RPMI7951 (cell line): ENCODE measurements around the gene CTDNEP1. TPM values are rescaled to one million over a fixed set of nuclear protein-coding genes. Genes with fewer than 3 reads are reported as not detected.
A peak's percentile ranks its signal among the peaks of the same experiment; 100 is the strongest.

Experiments
- DNase-seq: peaks from one replicate; pipeline ENCODE4 v3.0.0-alpha.2; 2012; ENCODE audit warnings: low read depth
- total RNA-seq: library from RNA; depleted of rRNA; stranded (reverse); fragments of >200 nt; shearing (Covaris generic); gene quantifications from 2 replicates; pipeline ENCODE4 v1.2.3, GENCODE V29; 2014

CTDNEP1 gene
- total RNA-seq, 1 experiment from 2014 or later = 38.0 TPM

DNA sequence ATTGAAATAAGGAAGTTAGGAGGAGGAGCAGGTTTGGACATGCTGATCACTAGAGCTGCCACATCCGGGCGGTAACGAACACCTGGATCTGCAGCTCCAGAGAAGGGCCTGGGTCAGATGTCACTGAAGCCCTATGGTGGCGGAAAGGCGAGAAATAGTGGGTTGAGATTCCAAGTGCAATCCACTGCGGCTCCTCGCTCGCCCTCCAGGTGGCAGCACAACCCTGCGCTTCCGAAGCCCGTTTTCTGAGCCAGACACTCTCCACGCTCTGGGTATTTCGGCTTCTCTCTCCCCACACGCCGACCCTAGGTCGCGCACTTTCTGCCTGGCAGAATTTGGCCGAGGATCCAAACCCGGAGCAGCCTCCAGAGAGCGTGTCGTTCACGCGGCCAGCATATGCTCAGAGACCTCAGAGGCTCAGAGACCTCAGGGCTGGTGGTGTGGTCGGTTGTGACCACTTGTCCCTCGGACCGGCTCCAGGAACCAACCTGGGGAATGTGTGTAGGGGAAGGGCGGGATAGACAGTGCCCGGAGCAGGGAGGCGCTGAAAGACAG, 29.1 kb upstream of the CTDNEP1 start:
- peak; percentile 69 for DNase-seq

GRCh38 chr17:7279448-7279847, 27.9 kb upstream of the CTDNEP1 start:
- no peak for DNase-seq

DNA sequence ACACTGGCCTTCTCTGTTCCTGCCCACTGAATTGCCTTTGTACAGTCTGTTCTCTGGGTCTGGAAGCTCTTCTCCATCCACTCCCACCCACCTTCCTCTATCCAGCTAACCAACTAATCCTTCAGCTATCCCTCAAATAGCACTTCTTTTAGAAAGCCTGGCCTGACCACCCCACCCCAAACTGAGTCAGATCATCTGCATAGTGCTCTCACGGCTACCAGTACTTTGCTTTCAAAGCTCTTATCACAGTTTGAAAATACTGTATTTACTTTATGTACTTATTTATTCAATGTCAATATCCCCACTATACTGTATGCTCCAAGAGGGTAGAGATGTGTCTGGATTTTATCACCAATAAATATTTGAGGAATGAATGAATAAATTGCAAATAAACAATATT, 15.2 kb upstream of the CTDNEP1 start:
- DNase-seq = no peak

DNA sequence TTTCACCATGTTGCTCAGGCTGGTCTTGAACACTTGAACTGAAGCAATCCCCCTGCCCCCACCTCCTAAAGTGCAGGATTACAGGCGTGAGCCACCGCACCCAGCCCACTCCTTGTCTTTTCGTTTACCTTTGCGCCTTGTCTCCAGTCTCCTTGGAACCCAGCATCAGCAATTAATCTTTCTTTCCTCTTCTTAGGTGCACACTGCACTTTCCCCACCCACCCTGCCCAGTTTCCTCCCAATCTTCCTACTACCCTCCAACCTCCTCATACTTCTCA, 12.2 kb upstream of the CTDNEP1 start:
- no peak for DNase-seq

GRCh38 chr17:7262935-7263800, 11.6 kb upstream of the CTDNEP1 start:
- DNase-seq = no peak

GRCh38 chr17:7262192-7262934, 10.8 kb upstream of the CTDNEP1 start, which contains the start of gene CLDN7:
CLDN7 (minus strand) TSS chr17:7262478; CDS start chr17:7262043, 435 bp downstream.
- DNase-seq = no peak

DNA sequence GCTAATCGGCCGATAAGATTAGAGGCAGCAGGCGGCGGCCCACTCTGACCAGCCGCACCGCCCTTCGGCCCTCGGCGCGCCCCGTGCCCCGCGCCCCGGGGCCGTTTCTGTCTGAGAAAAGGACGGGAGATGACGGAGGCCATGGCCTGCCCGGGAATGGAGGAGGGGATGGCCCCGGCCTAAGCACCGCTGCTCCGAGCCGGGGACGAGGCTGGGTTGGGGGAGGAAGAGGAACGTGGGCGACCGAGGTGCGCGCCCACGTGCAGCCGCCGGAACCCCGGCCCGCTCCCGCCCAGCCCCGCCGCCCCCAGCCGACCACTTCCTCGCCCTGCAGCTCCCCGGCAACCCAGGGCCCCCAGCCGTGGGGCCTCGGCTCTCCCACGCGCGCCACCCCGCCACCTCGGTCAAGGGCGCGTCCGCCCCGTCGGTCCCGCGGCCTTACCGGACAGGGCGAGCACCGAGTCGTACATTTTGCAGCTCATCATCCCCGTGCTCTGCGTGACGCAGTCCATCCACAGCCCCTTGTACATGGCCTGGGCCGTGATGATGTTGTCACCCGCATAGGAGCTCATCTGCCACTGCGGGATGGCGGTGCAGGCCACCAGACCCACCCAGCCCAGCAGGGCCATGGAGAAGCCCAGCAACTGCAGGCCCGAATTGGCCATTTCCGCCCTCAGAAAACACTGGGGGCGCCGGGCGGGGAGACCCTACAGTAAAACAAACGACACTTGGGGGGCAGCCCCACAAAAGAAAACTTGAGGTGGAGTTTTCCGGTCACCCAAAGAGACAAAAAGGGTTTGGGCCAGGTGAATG, 10.1 kb upstream of the CTDNEP1 start:
- no peak for DNase-seq

DNA sequence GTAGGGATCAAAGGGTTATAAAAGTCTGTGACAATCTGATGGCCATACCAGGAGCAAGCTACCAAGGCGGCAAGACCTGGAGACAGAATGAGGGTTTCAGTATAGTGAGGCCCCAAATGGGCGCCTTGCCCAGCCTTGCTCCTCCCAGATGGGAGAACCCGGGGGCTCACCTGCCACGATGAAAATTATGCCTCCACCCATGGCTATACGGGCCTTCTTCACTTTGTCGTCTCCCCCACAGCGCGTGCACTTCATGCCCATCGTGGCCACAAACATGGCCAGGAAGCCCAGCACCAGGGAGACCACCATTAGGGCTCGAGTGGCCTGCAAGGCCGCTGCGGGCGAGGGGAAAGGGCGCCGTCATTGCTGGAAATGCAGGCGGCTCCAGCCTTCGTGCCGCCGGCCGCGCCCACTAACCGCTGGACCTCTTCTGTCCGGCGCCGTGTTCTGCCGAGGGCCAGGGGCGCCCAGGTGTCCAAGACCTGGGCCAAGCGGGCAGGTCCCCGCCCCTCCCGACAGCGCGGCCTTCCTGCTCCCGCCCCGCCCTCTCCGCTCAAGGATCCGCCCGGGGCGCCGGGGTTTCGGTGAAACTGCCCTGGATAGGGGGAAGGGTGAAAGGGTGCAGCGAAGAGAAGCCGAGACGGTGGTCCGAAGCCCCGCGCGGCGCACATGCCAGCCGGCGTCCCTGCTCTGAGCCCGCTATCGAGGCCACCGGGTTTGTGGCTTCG, 9.3 kb upstream of the CTDNEP1 start:
- DNase-seq = no peak

DNA sequence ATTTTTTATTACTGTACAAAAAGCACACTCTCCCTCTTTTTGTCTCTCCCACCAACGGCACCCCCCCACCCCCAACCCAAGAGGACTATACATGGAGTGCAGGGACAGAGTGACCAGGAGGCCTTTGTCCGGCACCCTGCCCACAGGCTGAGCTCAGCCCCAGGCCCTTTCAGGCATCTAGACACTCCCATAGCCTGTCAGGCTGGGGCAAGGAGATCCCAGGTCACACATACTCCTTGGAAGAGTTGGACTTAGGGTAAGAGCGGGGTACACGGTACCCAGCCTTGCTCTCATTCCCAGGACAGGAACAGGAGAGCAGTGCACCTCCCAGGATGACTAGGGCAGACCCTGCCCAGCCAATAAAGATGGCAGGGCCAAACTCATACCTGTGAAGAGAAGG, 8.6 kb upstream of the CTDNEP1 start:
- DNase-seq = no peak

DNA sequence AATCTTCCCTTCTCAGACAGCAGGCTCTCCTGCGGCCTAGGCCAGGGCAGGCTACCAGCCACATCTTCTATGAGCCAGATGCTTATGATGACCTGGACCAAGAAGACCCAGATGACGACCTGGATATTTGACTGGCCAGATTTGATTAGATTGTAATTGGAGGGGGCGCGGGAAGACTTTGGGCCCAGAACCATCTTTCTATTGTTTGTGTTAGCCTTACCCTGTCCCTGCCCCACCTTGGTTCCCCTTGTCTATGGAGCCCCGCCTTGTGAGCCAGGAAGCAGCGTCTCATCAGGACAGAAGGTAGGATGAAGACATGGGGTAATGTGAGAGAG, 8.0 kb upstream of the CTDNEP1 start:
- no peak for DNase-seq

DNA sequence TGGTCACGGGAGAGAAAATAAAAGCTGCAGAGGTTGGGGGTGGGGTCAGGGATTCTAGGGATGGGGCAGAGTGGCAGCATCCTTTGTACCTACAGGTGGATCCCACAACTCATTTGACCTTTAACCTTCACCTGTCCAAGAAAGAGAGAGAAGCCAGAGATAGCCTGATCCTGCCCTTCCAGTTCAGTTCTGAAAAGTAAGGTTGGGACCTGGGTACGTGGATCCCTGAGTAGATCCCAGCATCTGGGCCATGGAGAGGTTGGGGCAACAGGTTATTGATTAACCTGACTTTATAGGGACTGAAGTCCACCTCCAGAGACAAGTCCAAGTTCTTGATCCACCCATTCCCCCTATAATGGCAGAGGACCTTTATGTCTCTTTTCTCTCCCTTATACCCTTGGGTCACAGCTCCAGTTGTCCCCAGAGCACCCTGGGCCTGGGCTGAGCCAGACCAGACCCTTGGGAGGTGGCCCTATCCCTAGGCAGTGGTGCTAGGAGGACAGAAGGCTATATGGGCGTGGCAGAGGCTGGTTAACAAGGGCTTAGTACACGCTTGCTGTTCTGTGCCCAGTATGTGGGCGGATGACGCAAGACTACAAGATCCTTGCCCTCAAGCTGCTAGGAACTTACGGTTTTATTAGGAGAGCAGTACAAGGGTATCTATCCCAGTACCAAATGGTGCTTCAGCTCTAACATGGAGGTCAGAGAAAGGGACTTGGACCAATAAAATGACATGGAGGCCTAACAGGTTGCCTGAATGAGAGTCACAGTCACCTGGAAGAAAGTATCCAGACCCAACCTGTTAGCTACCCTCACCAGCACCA, 7.4 kb upstream of the CTDNEP1 start:
- peak; percentile 56 for DNase-seq

DNA sequence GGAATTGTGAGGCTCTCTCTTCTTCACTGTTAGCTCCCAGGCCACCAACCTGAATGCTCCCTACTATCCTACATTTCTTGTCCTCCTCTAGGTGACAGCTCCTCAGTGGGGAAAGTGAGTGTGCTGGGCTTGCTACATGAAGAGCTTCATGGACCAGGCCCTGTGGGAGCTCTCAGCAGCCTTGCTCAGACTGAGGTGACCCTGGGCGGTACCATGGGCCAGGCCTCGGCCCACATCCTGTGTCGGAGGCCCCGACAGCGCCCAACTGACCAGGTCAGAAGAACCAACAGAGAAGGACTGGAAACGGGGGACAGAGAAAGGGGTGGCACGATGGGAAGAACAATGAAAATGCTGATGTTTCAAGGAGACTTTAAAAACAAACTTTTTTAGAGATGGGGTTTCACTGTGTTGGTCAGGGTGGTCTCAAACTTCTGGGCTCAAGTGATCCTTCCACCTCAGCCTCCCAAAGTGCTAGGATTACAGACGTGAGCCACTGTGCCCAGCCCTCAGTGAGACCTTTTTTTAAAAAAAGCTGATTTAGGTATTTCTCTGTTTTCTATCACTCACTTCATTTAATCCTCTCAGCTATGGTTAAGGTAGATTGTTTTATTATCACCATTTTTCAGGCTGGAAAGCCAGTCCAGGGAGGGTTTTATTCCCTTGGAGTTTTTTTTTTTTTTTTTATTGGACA, 5.4 kb upstream of the CTDNEP1 start:
- DNase-seq = no peak

DNA sequence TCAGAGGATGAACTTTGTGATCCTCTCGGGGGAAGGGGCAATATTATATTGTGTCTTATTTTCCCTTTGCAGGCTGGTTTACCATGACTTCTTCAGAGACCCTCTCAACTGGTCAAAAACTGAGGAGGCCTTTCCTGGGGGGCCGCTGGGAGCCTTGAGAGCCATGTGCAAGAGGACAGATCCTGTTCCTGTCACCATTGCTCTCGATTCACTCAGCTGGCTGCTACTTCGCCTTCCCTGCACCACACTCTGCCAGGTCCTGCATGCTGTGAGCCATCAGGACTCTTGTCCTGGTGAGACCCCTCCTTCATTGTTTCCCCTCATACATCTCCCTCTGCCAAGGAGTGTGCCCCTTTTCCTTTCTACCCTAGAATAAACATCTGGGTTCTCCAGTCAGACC, 3.0 kb upstream of the CTDNEP1 start:
- no peak for DNase-seq

- no peak for DNase-seq
These were observed 1.5 kb upstream of the CTDNEP1 start for GRCh38 chr17:7253082-7253481.

- peak; percentile 89 for DNase-seq
These were observed 876 bp upstream of the CTDNEP1 start, which contains the start of gene ELP5 for GRCh38 chr17:7252176-7253043. ELP5 (plus strand) TSS chr17:7252215; CDS start chr17:7252551, 336 bp downstream.

DNA sequence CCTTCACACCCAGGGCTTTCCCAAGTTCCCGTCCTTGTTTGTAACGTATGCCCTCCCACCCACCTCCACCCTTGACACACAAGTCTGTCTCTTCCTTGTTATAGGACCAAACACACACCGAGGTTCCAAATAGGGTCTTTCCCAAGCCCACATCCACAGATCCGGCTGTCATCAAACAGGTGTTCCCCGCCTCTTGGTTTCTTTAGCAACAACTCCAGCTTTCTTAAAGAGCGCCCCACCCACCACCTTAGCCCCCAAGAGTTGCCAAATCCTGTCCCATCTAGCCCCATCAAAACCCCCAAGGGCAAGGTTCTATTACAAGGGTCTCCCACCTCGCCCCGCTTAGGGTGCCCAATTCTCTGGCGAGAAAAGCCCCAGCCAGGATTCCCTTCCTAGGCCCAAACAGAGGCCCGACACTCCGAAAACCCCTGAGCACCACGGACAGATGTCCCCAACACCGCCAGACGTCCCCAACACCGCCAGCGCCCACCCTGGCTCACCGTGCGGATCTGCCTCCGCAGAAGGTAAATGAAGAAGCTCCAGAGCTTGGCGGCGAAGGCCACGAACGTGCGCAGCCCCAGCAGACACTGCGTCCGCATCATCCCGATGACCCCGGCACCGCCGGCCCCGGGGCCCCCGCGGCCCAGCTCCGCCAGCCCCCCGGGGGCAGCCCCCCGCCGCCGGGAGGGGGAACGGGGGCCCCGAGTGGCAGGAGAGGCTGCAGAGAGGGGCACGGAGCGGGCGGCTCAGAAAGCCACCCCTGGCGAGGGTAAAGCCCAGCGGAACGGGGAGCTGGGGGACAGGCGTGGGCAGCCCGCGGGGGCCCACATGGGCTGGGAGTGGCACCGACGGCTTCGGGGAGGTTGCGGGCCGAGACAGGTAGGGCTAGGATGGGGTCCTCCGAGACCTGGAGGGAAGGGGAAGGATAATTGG, 573 bp downstream of the CTDNEP1 start:
- no peak for DNase-seq

DNA sequence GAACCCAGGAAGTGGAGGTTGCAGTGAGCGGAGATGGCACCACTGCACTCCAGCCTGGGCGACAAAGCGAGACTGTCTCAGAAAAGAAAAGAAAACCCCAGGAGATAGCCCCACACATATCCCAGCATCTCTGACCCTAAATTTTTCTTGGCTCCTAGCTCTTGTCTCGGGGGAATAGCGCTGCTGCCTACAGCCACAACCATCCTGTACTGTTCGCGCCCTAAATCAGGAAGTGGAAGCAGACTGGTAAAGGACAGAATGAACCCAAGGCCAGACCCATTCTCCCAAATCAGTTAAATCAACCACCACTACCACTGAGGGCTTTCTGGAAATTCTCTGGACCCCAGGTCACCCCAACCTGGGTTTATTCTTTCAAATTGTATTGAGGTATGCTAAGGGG, 1.7 kb downstream of the CTDNEP1 start:
- no peak for DNase-seq

GRCh38 chr17:7249214-7249613, 2.3 kb downstream of the CTDNEP1 start:
- no peak for DNase-seq
